ENCODE data around the gene SCN8A.
"Not testable (repeated sequence)": the region's sequence is repeated elsewhere in the genome, so short reads cannot be mapped to it uniquely, and the experiment has no call there.

The SCN8A gene

GRCh38 chr12:51591016-51591901 is at the start of gene SCN8A:
SCN8A (plus strand) TSS chr12:51591233; CDS start chr12:51662818, 71,585 bp downstream.
- peak in 2 of 4 experiments; percentile 19 to 45 for DNase-seq

GRCh38 chr12:51546097-51546496 is 44.9 kb upstream of the SCN8A start:
- DNase-seq: no peak

GRCh38 chr12:51547606-51548005 is 43.4 kb upstream of the SCN8A start:
- no peak for DNase-seq

GRCh38 chr12:51548241-51548640 is 42.8 kb upstream of the SCN8A start:
- DNase-seq: no peak

- DNase-seq: no peak
Measured at GRCh38 chr12:51549637-51550036, 41.4 kb upstream of the SCN8A start.

- not testable (repeated sequence) for DNase-seq
Measured at GRCh38 chr12:51568271-51569032, 22.6 kb upstream of the SCN8A start.

- DNase-seq: no peak
Measured at GRCh38 chr12:51579321-51579850, 11.6 kb upstream of the SCN8A start.

GRCh38 chr12:51589060-51589459 is 2.0 kb upstream of the SCN8A start:
- DNase-seq: no peak

- no peak for DNase-seq
Measured at GRCh38 chr12:51589557-51590176, 1.4 kb upstream of the SCN8A start.

GRCh38 chr12:51590347-51591015 is 552 bp upstream of the SCN8A start:
- peak; percentile 12 to 69 (median 41) for DNase-seq

GRCh38 chr12:51592034-51592705 is 1.1 kb downstream of the SCN8A start:
- DNase-seq: no peak

GRCh38 chr12:51593021-51593420 is 2.0 kb downstream of the SCN8A start:
- no peak for DNase-seq

- DNase-seq: no peak
Measured at GRCh38 chr12:51593539-51593938, 2.5 kb downstream of the SCN8A start.

GRCh38 chr12:51598156-51598555 is 7.1 kb downstream of the SCN8A start:
- no peak for DNase-seq

- no peak for DNase-seq
Measured at GRCh38 chr12:51600721-51601120, 9.7 kb downstream of the SCN8A start.

GRCh38 chr12:51601241-51601640 is 10.2 kb downstream of the SCN8A start:
- no peak for DNase-seq

- DNase-seq: not testable (repeated sequence)
Measured at GRCh38 chr12:51605896-51606295, 14.9 kb downstream of the SCN8A start.

- not testable (repeated sequence) for DNase-seq
Measured at GRCh38 chr12:51607197-51607596, 16.2 kb downstream of the SCN8A start.

GRCh38 chr12:51620448-51620847 is 29.4 kb downstream of the SCN8A start:
- no peak for DNase-seq

GRCh38 chr12:51621156-51621922 is 30.3 kb downstream of the SCN8A start:
- DNase-seq: no peak

- DNase-seq: no peak
Measured at GRCh38 chr12:51622564-51622963, 31.5 kb downstream of the SCN8A start.

Data from activated naive CD4-positive, alpha-beta T cell (primary cell).